ES-I3 (cell line): ENCODE data around the gene DPY19L1.
"Not testable (repeated sequence)": the region's sequence is repeated elsewhere in the genome, so short reads cannot be mapped to it uniquely, and the experiment has no call there.

Experiments used
- H3K36me3 ChIP-seq: 2 replicates; pipeline ENCODE4 v1.6.1; 2013; ENCODE audit warnings: mild to moderate bottlenecking, low read length, control low read depth, moderate library complexity; ENCODE audit not compliant: insufficient read depth
- H3K4me1 ChIP-seq: 2 replicates; pipeline ENCODE4 v1.6.1; 2013; ENCODE audit warnings: mild to moderate bottlenecking, control low read depth, low read length; ENCODE audit not compliant: insufficient read depth
- H3K9ac ChIP-seq: 2 replicates; pipeline ENCODE4 v1.6.1; 2013; ENCODE audit warnings: low read depth, mild to moderate bottlenecking, low read length, moderate library complexity
- H3K9me3 ChIP-seq: 2 replicates; pipeline ENCODE4 v1.6.1; 2013; ENCODE audit warnings: mild to moderate bottlenecking, low read length, moderate library complexity; ENCODE audit not compliant: control insufficient read depth, insufficient read depth

Gene DPY19L1

GRCh38 chr7:34939175-34939574, 98.1 kb downstream of the DPY19L1 start:
- Histone ChIP-seq H3K9ac (no peak overlapping the region), H3K9me3 (no peaks in the 10 kb centered on the region), H3K4me1 (no peaks in the 10 kb centered on the region; the same call in none of the 2 replicates), H3K36me3 (no peaks in the 10 kb centered on the region)

- not testable (repeated sequence) for H3K9me3 ChIP-seq, H3K9ac ChIP-seq, H3K36me3 ChIP-seq
Observed at GRCh38 chr7:34935735-34936165, 101.5 kb downstream of the DPY19L1 start.

GRCh38 chr7:34931739-34932138, 105.5 kb downstream of the DPY19L1 start:
- Histone ChIP-seq H3K9me3 (no peaks in the 10 kb centered on the region), H3K36me3 (no peaks in the 10 kb centered on the region), H3K4me1 (no peaks in the 10 kb centered on the region), H3K9ac (no peak overlapping the region)

More at GRCh38 chr7:34935735-34936165, 101.5 kb downstream of the DPY19L1 start:
- H3K4me1 ChIP-seq: not testable (repeated sequence)

GRCh38 chr7:34929783-34930182, 107.5 kb downstream of the DPY19L1 start:
- H3K36me3 ChIP-seq, H3K9me3 ChIP-seq, H3K4me1 ChIP-seq, H3K9ac ChIP-seq: not testable (repeated sequence)

GRCh38 chr7:34928560-34928959, 108.7 kb downstream of the DPY19L1 start:
- Histone ChIP-seq H3K4me1 (no peaks in the 10 kb centered on the region), H3K36me3 (no peaks in the 10 kb centered on the region), H3K9me3 (no peaks in the 10 kb centered on the region), H3K9ac (no peak overlapping the region)

- no peak overlapping the region for H3K9ac ChIP-seq
- no peaks in the 10 kb centered on the region for H3K36me3 ChIP-seq
- H3K9me3 ChIP-seq: no peaks in the 10 kb centered on the region
- no peaks in the 10 kb centered on the region for H3K4me1 ChIP-seq
Observed at GRCh38 chr7:34928052-34928451, 109.2 kb downstream of the DPY19L1 start.

- not testable (repeated sequence) for H3K4me1 ChIP-seq, H3K36me3 ChIP-seq, H3K9ac ChIP-seq, H3K9me3 ChIP-seq
Observed at GRCh38 chr7:34920470-34920869, 116.8 kb downstream of the DPY19L1 start.

- not testable (repeated sequence) for H3K36me3 ChIP-seq, H3K9ac ChIP-seq, H3K4me1 ChIP-seq, H3K9me3 ChIP-seq
Observed at GRCh38 chr7:34919038-34919437, 118.2 kb downstream of the DPY19L1 start.

- H3K36me3 ChIP-seq, H3K4me1 ChIP-seq, H3K9me3 ChIP-seq, H3K9ac ChIP-seq: not testable (repeated sequence)
Observed at GRCh38 chr7:34918198-34918861, 119.0 kb downstream of the DPY19L1 start.

GRCh38 chr7:34917515-34917914, 119.8 kb downstream of the DPY19L1 start:
- not testable (repeated sequence) for H3K4me1 ChIP-seq, H3K9ac ChIP-seq, H3K36me3 ChIP-seq, H3K9me3 ChIP-seq

- Histone ChIP-seq H3K36me3 (no peaks in the 10 kb centered on the region), H3K4me1 (no peaks in the 10 kb centered on the region), H3K9me3 (peaks cover 3% of the 10 kb centered on the region)
Observed at GRCh38 chr7:34916267-34916666, 121.0 kb downstream of the DPY19L1 start.

GRCh38 chr7:34912236-34912635, 125.0 kb downstream of the DPY19L1 start:
- H3K36me3 ChIP-seq: no peaks in the 10 kb centered on the region
- H3K9me3 ChIP-seq: peaks cover 3% of the 10 kb centered on the region
- H3K4me1 ChIP-seq: no peaks in the 10 kb centered on the region
- no peak overlapping the region for H3K9ac ChIP-seq

More at GRCh38 chr7:34916267-34916666, 121.0 kb downstream of the DPY19L1 start:
- no peak overlapping the region for H3K9ac ChIP-seq

- not testable (repeated sequence) for H3K36me3 ChIP-seq, H3K4me1 ChIP-seq, H3K9me3 ChIP-seq
- peak overlapping the region; percentile 66 for H3K9ac ChIP-seq
Observed at GRCh38 chr7:34906266-34906850, 130.9 kb downstream of the DPY19L1 start.

GRCh38 chr7:34904987-34905386, 132.3 kb downstream of the DPY19L1 start:
- no peaks in the 10 kb centered on the region for H3K36me3 ChIP-seq
- no peak overlapping the region for H3K9ac ChIP-seq
- H3K4me1 ChIP-seq: peaks cover 12% of the 10 kb centered on the region; the same call in 1 of the 2 replicates
- H3K9me3 ChIP-seq: no peaks in the 10 kb centered on the region

- H3K36me3 ChIP-seq, H3K9ac ChIP-seq, H3K9me3 ChIP-seq: not testable (repeated sequence)
- peaks cover 12% of the 10 kb centered on the region; the same call in 1 of the 2 replicates for H3K4me1 ChIP-seq
Observed at GRCh38 chr7:34903921-34904320, 133.4 kb downstream of the DPY19L1 start.
